ENCODE data around the gene SPNS1.

SPNS1 gene

DNA sequence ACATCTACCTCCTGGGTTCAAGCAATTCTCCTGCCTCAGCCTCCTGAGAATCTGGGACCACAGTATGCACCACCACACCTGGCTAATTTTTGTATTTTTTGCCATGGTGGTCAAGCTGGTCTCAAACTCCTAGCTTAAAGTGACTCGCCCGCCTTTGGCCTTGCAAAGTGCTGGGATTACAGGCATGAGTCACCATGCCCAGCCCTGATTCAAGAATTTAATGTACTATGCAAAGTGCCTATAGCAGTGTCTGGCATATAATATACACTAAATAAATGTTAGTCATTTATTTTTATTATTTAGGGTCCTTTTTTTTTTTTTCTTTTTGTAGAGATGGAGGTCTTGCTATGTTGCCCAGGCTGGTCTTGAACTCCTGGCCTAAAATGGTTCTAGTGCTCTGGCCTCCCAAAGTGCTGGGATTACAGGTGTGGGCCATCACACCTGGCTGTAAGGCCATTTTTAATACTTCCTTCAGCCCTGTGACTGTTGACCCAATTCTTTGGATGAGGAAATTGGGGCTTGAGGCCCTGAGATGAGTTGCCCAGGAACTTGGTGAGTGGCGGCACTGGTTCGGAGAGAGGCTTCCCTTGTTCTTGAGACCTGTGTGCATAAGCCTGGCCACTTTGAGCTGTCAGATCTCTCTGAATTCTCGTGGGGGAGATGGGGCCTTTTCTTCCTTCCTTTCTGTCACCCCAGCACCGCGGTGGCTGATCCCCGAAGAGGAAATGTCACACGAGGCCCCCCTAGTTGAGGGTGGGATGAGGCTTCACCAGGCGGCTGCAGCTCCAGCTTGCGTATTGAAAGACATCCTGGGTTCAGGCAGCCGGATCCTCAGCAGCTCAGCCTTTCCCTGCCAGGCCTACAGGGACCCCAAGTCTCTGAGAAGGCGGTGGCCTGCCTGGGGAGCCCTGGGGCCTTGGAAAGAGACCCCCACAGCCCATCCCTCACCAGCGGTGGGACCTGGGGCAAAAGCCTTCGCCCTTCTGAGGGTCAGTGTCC lies 49.0 kb downstream of the SPNS1 start:
- no peak overlapping the region for H3K4me3 ChIP-seq (ENCODE audit: low read depth, low read length)
- TF ChIP-seq POLR2A (IDR thresholded peaks at IDR 0.05; ENCODE audit: extremely low read depth, insufficient read length) = no peak
- TF ChIP-seq CTCF (IDR thresholded peaks at IDR 0.05; ENCODE audit: low read depth, low read length) = no peak
- TF ChIP-seq MYC (IDR thresholded peaks at IDR 0.05; ENCODE audit: low read depth, low read length) = no peak
- TF ChIP-seq, protein P1, sequence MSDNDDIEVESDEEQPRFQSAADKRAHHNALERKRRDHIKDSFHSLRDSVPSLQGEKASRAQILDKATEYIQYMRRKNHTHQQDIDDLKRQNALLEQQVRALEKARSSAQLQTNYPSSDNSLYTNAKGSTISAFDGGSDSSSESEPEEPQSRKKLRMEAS (IDR thresholded peaks at IDR 0.05; ENCODE audit: low read depth, low read length) = no peak
- DNase-seq (ENCODE audit: low read depth) = peak; percentile 38

DNA sequence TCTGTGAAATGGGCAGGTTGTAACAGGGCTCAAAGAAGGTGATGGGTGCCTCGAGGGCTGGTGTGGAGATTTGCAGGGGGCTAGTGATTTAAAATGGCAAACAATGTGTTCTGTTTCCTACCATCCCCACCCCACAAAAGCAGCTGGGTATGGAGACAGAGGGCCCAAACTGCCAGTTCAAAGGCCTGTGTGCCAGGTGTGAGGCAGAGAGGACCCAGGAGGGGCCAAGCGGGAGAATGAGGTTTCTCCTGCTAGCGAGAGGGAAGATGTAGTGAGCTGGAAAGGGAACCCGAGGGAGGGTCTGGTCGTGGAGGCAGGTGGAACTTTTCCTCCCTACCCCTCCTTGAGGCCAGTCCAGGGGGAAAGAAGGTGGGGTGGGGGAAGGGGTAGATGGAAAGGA lies 49.7 kb downstream of the SPNS1 start:
- TF ChIP-seq, protein P1 (IDR thresholded peaks at IDR 0.05; ENCODE audit: low read depth, low read length) = no peak
- TF ChIP-seq CTCF (IDR thresholded peaks at IDR 0.05; ENCODE audit: low read depth, low read length) = no peak
- no peak for TF ChIP-seq MYC (IDR thresholded peaks at IDR 0.05; ENCODE audit: low read depth, low read length)
- TF ChIP-seq POLR2A (IDR thresholded peaks at IDR 0.05; ENCODE audit: extremely low read depth, insufficient read length) = no peak
- no peak for DNase-seq (ENCODE audit: low read depth)
- no peak overlapping the region for H3K4me3 ChIP-seq (ENCODE audit: low read depth, low read length)

GRCh38 chr16:29025218-29025617 lies 50.6 kb downstream of the SPNS1 start:
- TF ChIP-seq CTCF (IDR thresholded peaks at IDR 0.05; ENCODE audit: low read depth, low read length) (no peak), POLR2A (IDR thresholded peaks at IDR 0.05; ENCODE audit: extremely low read depth, insufficient read length) (no peak), MYC (IDR thresholded peaks at IDR 0.05; ENCODE audit: low read depth, low read length) (no peak)
- TF ChIP-seq, protein P1 (IDR thresholded peaks at IDR 0.05; ENCODE audit: low read depth, low read length) = no peak
- no peak overlapping the region for H3K4me3 ChIP-seq (ENCODE audit: low read depth, low read length)

DNA sequence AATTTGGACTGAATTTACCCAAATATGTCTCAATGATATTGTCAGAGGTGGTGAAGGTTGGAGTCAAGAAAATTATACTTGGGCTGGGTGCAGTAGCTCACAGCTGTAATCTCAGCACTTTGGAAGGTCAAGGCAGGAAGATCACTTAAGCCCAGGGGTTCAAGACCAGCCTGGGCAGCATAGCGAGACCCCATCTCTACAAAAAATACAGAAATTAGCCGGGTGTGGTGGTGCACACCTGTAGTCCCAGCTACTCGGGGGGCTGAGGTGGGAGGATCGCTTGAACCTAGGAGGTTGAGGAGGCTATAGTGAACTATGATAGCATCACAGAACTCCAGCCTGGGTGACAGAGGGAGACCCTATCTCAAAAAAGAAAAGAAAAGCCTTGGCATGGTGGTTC lies 51.2 kb downstream of the SPNS1 start:
- no peak overlapping the region for H3K4me3 ChIP-seq (ENCODE audit: low read depth, low read length)
- no peak for DNase-seq (ENCODE audit: low read depth)
- TF ChIP-seq POLR2A (IDR thresholded peaks at IDR 0.05; ENCODE audit: extremely low read depth, insufficient read length) (no peak), CTCF (IDR thresholded peaks at IDR 0.05; ENCODE audit: low read depth, low read length) (no peak), MYC (IDR thresholded peaks at IDR 0.05; ENCODE audit: low read depth, low read length) (no peak)
- TF ChIP-seq, protein P1 (IDR thresholded peaks at IDR 0.05; ENCODE audit: low read depth, low read length) = no peak

More at GRCh38 chr16:29025218-29025617, 50.6 kb downstream of the SPNS1 start:
- no peak for DNase-seq (ENCODE audit: low read depth)

DNA sequence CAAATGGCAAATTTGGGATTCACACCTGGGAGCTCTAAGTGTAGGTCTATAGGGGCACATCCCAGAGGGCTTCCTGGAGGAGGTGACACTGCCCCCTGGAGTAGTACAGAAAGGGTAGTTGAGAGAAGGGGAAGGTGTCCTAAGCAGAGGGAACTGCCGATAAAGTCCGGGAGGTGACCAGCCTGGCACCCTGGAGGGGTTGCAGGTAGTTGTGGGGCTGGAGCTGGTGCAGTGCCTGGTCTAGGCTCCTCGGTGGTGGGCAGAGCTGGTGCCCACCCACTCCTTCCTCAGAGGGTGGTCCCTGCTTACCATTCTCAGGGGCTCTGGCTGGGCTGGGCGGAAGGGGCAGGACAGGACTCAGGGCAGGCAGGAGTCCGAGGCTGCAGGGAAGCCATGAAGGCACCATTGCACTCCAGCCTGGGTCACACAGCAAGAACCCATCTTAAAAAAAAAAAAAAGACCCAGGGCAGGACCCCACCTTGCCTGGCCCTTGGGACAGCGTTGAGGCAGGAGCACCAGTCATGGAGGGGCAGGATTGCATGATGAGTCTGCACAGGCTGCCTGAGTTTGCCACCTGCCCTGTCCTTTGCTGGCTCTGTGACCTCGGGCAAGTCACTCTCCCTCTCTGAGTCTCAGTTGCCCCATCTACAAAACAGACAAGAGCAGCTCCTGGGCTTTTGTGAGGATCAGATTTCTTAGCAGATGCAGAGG lies 54.0 kb downstream of the SPNS1 start:
- DNase-seq (ENCODE audit: low read depth) = no peak
- no peak for TF ChIP-seq POLR2A (IDR thresholded peaks at IDR 0.05; ENCODE audit: extremely low read depth, insufficient read length)
- H3K4me3 ChIP-seq (ENCODE audit: low read depth, low read length) = no peak overlapping the region
